ENCODE data around the gene SAMD4B. TPM values are rescaled to one million over a fixed set of nuclear protein-coding genes. Genes with fewer than 3 reads are reported as not detected.

Gene SAMD4B
- total RNA-seq, 1 experiment from 2014 or later = 135 TPM

DNA sequence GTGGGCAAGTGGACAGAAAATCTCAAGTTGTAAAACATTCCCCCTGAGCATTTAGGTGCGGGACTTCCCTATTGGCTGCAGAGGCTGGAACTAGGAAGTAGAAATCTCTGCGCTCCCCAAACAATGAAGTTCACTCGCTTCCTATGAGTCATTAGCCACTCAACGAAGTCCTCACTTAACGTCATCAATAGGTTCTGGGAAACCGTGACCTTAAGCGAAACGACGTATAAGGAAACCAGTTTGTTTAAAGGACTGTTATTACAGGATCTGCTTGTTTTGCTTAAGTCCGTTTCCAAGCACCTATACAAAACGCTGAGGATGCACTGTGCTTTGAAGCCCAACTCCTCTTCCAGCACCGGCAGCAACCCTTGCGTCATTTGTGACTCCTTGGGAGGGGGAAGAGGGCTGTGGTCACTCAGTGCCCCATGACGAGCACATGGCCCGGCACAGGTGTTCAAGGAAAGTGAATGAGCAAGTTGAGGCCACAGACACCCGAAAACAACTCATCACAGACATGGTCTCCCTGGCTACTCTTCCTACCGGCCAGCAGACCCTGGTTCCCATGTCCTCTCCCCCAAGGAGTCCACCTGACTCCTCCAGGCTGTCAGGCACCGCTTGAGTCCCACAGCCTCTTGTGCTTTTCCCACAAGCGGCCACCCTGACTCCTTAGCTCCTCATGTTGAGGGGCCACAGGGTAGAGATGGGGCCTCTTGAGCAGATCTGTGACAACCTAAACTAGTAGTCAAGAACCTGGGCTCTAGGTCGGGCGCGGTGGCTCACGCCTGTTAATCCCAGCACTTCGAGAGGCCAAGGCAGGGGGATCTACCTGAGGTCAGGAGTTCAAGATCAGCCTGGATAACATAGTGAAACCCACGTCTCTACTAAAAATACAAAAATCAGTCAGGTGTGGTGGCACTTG is 88.7 kb downstream of the SAMD4B start:
- Histone ChIP-seq H3K9ac (ENCODE audit: extremely low read depth, insufficient read length, low read length) (no peak overlapping the region), H3T11ph (ENCODE audit: low read length) (no peak overlapping the region), H3K9me3 (ENCODE audit: control insufficient read depth, low read depth, low read length) (no peaks in the 10 kb centered on the region), H2BK15ac (ENCODE audit: low read depth, low read length) (no peak overlapping the region), H4K91ac (ENCODE audit: insufficient read length, low read depth, low read length) (no peak overlapping the region), H2BK120ac (ENCODE audit: low read depth, low read length, poor library complexity, severe bottlenecking) (no peak overlapping the region), H2BK5ac (ENCODE audit: insufficient read length, low read length) (no peak overlapping the region), H2AFZ (ENCODE audit: low read length) (no peak overlapping the region), H3K18ac (ENCODE audit: insufficient read length, low read depth, low read length) (peak overlapping the region; percentile 53), H3K23ac (ENCODE audit: insufficient read length, low read depth, low read length) (no peak overlapping the region), H3K4me1 (ENCODE audit: insufficient read depth, low read length) (peaks cover 4% of the 10 kb centered on the region; the same call in 1 of the 2 replicates), H3K23me2 (ENCODE audit: insufficient read length, low read depth, low read length, poor library complexity, severe bottlenecking) (peaks cover 4% of the 10 kb centered on the region), H2AK5ac (ENCODE audit: insufficient read length, low read length) (peak overlapping the region; percentile 15), H4K5ac (ENCODE audit: insufficient read length, low read depth, low read length) (no peak overlapping the region), H3K4me2 (ENCODE audit: insufficient read depth, insufficient read length, low read length) (no peak overlapping the region), H2BK20ac (ENCODE audit: low read depth, low read length, poor library complexity, severe bottlenecking) (no peak overlapping the region), H3K14ac (ENCODE audit: insufficient read depth, low read length) (peak overlapping the region; percentile 42), H2BK12ac (ENCODE audit: insufficient read length, low read depth, low read length) (no peak overlapping the region), H3K79me1 (ENCODE audit: insufficient read depth, low read depth, low read length, poor library complexity, severe bottlenecking) (peaks cover 9% of the 10 kb centered on the region), H3K79me2 (ENCODE audit: insufficient read depth, low read length) (peaks cover 6% of the 10 kb centered on the region; the same call in 1 of the 2 replicates), H4K8ac (replicated peaks; ENCODE audit: insufficient read length, low read depth, low read length) (peak overlapping the region; percentile 10), H4K20me1 (ENCODE audit: control insufficient read depth, insufficient read depth, insufficient read length) (no peaks in the 10 kb centered on the region), H3K4ac (ENCODE audit: low read depth, low read length) (no peak overlapping the region; the same call in 1 of the 2 replicates), H3K27ac (ENCODE audit: insufficient read length, low read depth, low read length) (peak overlapping the region; percentile 27), H3K27me3 (ENCODE audit: insufficient read depth, low read length) (no peaks in the 10 kb centered on the region), H3K56ac (ENCODE audit: insufficient read length, low read depth, low read length) (no peak overlapping the region)
- Mint-ChIP-seq H3K36me3 (ENCODE audit: insufficient read depth in 1 of 3, low read depth in 3 of 3) (peaks cover 32 to 47% (median 38%) of the 10 kb centered on the region in 3 experiments), H3K4me3 (no peak overlapping the region; a peak in 1 of 5 replicates), H3K27me3 (ENCODE audit: low read depth) (peaks cover 3% of the 10 kb centered on the region; the same call in 1 of the 2 replicates), H3K4me1 (peaks cover 40 to 54% of the 10 kb centered on the region in 2 experiments), H3K27ac (peak overlapping the region; percentile 93 to 94 (median 94)), H3K9me3 (peaks cover 0 to 7% of the 10 kb centered on the region in 2 experiments; a peak in 2 of 5 replicates)
- peak; percentile 84 for DNase-seq
- WGBS (ENCODE audit: extremely low coverage, insufficient read length, low lambda C conversion rate) = no CpG with 5 or more reads among the region's 25 CpGs
- TF ChIP-seq, protein P1, sequence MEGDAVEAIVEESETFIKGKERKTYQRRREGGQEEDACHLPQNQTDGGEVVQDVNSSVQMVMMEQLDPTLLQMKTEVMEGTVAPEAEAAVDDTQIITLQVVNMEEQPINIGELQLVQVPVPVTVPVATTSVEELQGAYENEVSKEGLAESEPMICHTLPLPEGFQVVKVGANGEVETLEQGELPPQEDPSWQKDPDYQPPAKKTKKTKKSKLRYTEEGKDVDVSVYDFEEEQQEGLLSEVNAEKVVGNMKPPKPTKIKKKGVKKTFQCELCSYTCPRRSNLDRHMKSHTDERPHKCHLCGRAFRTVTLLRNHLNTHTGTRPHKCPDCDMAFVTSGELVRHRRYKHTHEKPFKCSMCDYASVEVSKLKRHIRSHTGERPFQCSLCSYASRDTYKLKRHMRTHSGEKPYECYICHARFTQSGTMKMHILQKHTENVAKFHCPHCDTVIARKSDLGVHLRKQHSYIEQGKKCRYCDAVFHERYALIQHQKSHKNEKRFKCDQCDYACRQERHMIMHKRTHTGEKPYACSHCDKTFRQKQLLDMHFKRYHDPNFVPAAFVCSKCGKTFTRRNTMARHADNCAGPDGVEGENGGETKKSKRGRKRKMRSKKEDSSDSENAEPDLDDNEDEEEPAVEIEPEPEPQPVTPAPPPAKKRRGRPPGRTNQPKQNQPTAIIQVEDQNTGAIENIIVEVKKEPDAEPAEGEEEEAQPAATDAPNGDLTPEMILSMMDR (conservative IDR thresholded peaks at IDR 0.05) = no peak
